Testis (tissue), 3 donors: ENCODE measurements around the gene PYHIN1. TPM values are rescaled to one million over a fixed set of nuclear protein-coding genes. Genes with fewer than 3 reads are reported as not detected.

Experiments used
- DNase-seq: peaks from one replicate; pipeline ENCODE4 v3.0.0-alpha.2; 2019
- H3K27ac ChIP-seq, 2 donors: fragments of 200-600 bp; sonication (generic); one replicate each; pipeline ENCODE4 v1.5.1; 2019
- H3K27me3 ChIP-seq: fragments of 200-600 bp; sonication (generic); one replicate; pipeline ENCODE4 v1.5.1; 2019
- H3K36me3 ChIP-seq: fragments of 200-600 bp; sonication (generic); one replicate; pipeline ENCODE4 v1.5.1; 2017; ENCODE audit warnings: low read depth; ENCODE audit errors: missing control alignments
- H3K4me1 ChIP-seq: fragments of 200-600 bp; sonication (generic); one replicate; pipeline ENCODE4 v1.5.1; 2019
- H3K4me3 ChIP-seq, 2 donors: fragments of 200-600 bp; sonication (generic); one replicate each; pipeline ENCODE4 v1.5.1; 2017 to 2019
- H3K9me3 ChIP-seq: fragments of 200-600 bp; sonication (generic); one replicate; pipeline ENCODE4 v1.5.1; 2017
- POLR2A ChIP-seq: fragments of 450-650 bp; IDR thresholded peaks from one replicate; pipeline ENCODE4 v1.6.1; 2017; ENCODE audit warnings: antibody characterized with exemption, mild to moderate bottlenecking, moderate library complexity
- WGBS, 2 donors: methylation state at CpG; one replicate each; pipeline ENCODE4 v1.1.5; 2018; 5-methylcytosine and 5-hydroxymethylcytosine counted together
- intact Hi-C: fragments of 100-400 bp; cut with DNase I; formaldehyde crosslinking; loops from one replicate; pipeline ENCODE4 v1.15.1; 2023; ENCODE audit warnings: low total_unique reads
- polyA plus RNA-seq: library from polyadenylated mRNA; stranded (reverse); fragments of 350-450 nt; fragmentation: Illumina TruSeq; extraction: RNeasy Lipid Tissue Mini Kit (QIAGEN cat#74804); gene quantifications from one replicate; pipeline ENCODE4 v1.2.3, GENCODE V29; 2014; ENCODE audit warnings: low read depth, low replicate concordance; ENCODE audit not compliant: insufficient read depth
- total RNA-seq, 2 donors: library from RNA; depleted of rRNA; stranded (reverse); fragments of >200 nt; gene quantifications; one replicate each; pipeline ENCODE4 v1.2.3, GENCODE V29; 2016
- TF ChIP-seq, protein P1 (sequence below), 3 experiments: fragments of 450-650 bp in 2 of 3; fragments of 200-600 bp in 1 of 3; sonication (generic) in 1 of 3; IDR thresholded peaks; one replicate each; pipeline ENCODE4 v1.5.1; 2016 to 2019; ENCODE audit warnings: antibody characterized with exemption in 3 of 3, mild to moderate bottlenecking in 2 of 3, moderate library complexity in 1 of 3

Gene PYHIN1
- total and polyA plus RNA-seq, 3 donors from 2014 or later: 0.56 to 1.2 (median 0.58) TPM

DNA sequence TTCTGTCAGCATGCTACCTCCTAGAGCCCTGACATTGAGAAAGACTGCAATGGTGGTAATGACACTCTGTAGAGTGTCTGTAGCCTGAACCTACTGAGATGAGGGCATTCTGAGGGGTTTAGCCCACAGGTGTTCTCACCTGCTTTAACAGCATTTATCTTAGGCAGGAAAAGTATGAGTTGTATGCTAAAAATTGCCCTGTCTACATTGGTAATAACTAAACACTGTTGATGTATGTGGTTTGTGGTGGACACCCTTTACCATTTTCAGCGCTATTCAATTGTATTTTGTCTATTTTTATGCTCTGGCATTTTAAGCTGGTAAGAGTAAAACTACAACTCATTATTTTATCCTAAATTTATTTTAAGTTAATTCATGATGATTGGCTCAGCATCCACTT lies 10.0 kb downstream of the PYHIN1 start:
- Histone ChIP-seq H3K27me3 (no peaks in the 10 kb centered on the region), H3K4me3 (no peak overlapping the region), H3K9me3 (no peaks in the 10 kb centered on the region), H3K36me3 (no peaks in the 10 kb centered on the region), H3K4me1 (no peaks in the 10 kb centered on the region), H3K27ac (no peak overlapping the region)
- TF ChIP-seq POLR2A: no peak
- TF ChIP-seq, protein P1, sequence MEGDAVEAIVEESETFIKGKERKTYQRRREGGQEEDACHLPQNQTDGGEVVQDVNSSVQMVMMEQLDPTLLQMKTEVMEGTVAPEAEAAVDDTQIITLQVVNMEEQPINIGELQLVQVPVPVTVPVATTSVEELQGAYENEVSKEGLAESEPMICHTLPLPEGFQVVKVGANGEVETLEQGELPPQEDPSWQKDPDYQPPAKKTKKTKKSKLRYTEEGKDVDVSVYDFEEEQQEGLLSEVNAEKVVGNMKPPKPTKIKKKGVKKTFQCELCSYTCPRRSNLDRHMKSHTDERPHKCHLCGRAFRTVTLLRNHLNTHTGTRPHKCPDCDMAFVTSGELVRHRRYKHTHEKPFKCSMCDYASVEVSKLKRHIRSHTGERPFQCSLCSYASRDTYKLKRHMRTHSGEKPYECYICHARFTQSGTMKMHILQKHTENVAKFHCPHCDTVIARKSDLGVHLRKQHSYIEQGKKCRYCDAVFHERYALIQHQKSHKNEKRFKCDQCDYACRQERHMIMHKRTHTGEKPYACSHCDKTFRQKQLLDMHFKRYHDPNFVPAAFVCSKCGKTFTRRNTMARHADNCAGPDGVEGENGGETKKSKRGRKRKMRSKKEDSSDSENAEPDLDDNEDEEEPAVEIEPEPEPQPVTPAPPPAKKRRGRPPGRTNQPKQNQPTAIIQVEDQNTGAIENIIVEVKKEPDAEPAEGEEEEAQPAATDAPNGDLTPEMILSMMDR (IDR thresholded peaks at IDR 0.05): no peak
- intact Hi-C loops: no loop called here
- 97 to 100% methylated on average over 1 of the region's 1 CpG for WGBS, 2 donors
- no peak for DNase-seq

DNA sequence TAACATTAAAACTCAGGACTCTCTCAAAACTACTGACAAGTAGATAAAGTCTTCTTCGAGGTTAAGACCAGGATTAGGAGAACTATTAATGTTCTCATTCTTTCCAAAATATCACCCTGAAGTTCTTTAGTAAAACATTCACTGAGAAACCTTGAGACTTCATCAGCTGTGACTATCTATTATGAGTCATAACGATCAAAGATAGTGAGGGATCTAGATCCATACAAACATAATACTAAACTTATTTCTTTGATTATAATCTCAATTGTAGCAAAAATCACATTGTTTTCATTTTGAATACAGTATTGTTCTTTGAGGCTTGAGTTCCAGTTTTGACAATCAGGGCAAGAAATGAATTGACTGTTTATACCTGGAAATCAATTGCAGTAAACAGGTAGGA lies 11.1 kb downstream of the PYHIN1 start:
- 84 to 85% methylated on average over 2 of the region's 2 CpGs for WGBS, 2 donors
- DNase-seq: no peak
- Histone ChIP-seq H3K9me3 (no peaks in the 10 kb centered on the region), H3K27ac (no peak overlapping the region), H3K4me3 (no peak overlapping the region), H3K27me3 (no peaks in the 10 kb centered on the region), H3K4me1 (no peaks in the 10 kb centered on the region), H3K36me3 (no peaks in the 10 kb centered on the region)
- intact Hi-C loops: no loop called here
- no peak for TF ChIP-seq POLR2A
- TF ChIP-seq, protein P1 (IDR thresholded peaks at IDR 0.05): no peak

DNA sequence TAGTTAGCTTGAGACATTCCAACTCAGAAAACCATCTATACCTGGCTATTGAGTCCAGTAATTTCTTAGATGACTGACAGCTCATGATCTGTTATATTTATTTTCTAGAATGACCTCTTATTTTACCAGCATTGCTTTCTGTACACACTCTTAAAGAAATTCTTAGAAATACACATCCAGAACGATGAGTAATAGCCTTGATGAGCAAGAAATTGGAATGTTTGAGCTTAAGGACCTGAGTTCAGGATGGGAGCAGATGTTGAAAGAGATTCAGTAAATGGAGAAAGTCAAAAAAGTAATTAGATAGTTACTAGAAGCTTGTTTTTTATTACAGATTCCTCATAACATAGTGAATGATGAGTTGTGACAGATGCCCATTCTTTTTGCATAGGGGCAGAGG lies 11.7 kb downstream of the PYHIN1 start:
- H3K9me3 ChIP-seq: no peaks in the 10 kb centered on the region
- no peak overlapping the region for H3K4me3 ChIP-seq
- TF ChIP-seq, protein P1 (IDR thresholded peaks at IDR 0.05): no peak
- no peak for TF ChIP-seq POLR2A
- H3K4me1 ChIP-seq: no peaks in the 10 kb centered on the region
- no peak overlapping the region for H3K27ac ChIP-seq
- DNase-seq: no peak
- 80 to 88% methylated on average over 1 of the region's 1 CpG for WGBS, 2 donors
- H3K36me3 ChIP-seq: no peaks in the 10 kb centered on the region
- H3K27me3 ChIP-seq: no peaks in the 10 kb centered on the region
- intact Hi-C loops: no loop called here

DNA sequence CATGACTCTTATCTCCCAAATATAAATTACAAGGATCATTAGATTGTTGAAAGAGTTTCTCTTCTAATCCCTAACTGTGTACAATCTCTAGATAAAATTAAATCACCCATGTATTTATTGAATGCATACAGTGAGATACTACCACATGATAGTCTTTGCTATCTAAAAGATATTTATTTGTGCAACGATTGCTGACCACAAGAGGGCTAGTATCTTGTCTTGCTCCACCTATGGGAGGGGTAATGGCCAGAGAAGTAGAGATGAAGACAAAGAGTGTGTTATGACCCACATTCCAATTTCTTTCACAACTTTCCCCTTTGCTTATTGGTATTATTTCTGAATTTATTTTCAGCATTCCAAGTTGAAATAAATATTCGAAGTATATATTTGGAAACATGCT lies 13.7 kb downstream of the PYHIN1 start:
- H3K27ac ChIP-seq: no peak overlapping the region
- intact Hi-C loops: no loop called here
- no peaks in the 10 kb centered on the region for H3K36me3 ChIP-seq
- DNase-seq: no peak
- TF ChIP-seq, protein P1 (IDR thresholded peaks at IDR 0.05): no peak
- no peak for TF ChIP-seq POLR2A
- no peaks in the 10 kb centered on the region for H3K27me3 ChIP-seq
- 70 to 83% methylated on average over 2 of the region's 2 CpGs for WGBS, 2 donors
- no peak overlapping the region for H3K4me3 ChIP-seq
- no peaks in the 10 kb centered on the region for H3K9me3 ChIP-seq
- H3K4me1 ChIP-seq: no peaks in the 10 kb centered on the region

DNA sequence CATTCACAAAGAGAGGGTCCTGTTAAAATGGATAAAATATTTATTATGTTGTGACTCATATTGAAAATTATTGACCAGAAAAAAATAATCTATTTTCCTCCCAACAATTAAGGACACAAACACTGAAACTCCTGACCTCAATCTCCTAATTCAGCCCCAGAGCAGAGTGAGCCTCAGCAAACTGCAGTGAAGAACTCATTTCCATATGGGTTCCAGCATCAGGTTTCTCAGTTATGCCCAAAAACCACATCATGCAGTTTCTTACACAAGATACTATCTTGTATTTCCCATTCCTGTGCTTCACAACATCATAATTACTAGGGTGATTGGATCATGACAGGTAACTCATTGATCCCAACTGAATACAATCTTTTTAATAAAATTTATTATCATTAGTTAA lies 15.4 kb downstream of the PYHIN1 start:
- no peaks in the 10 kb centered on the region for H3K36me3 ChIP-seq
- no peak overlapping the region for H3K4me3 ChIP-seq
- H3K4me1 ChIP-seq: no peaks in the 10 kb centered on the region
- H3K27ac ChIP-seq: no peak overlapping the region
- H3K27me3 ChIP-seq: no peaks in the 10 kb centered on the region
- intact Hi-C loops: no loop called here
- no peak for DNase-seq
- no peaks in the 10 kb centered on the region for H3K9me3 ChIP-seq
- TF ChIP-seq, protein P1 (IDR thresholded peaks at IDR 0.05): no peak
- TF ChIP-seq POLR2A: no peak
